Hepatocyte (in vitro differentiated cells): ENCODE measurements around the gene SDF2. TPM values are rescaled to one million over a fixed set of nuclear protein-coding genes. Genes with fewer than 3 reads are reported as not detected.

Experiments
- DNase-seq: peaks from one replicate; pipeline ENCODE4 v3.0.0-alpha.2; 2016; ENCODE audit warnings: low spot score
- H2AFZ ChIP-seq: fragments of 200-600 bp; sonication (generic); 2 replicates; pipeline ENCODE4 v1.6.0; 2016; ENCODE audit warnings: antibody characterized with exemption, mild to moderate bottlenecking
- H3K27ac ChIP-seq: fragments of 200-600 bp; sonication (generic); 2 replicates; pipeline ENCODE4 v1.5.1; 2016; ENCODE audit warnings: mild to moderate bottlenecking
- H3K27me3 ChIP-seq: fragments of 200-600 bp; sonication (generic); 2 replicates; pipeline ENCODE4 v1.6.1; 2016
- H3K36me3 ChIP-seq: fragments of 200-600 bp; sonication (generic); replicated peaks from 2 replicates; pipeline ENCODE4 v1.5.1; 2016; ENCODE audit warnings: low read depth; ENCODE audit not compliant: insufficient read depth
- H3K4me1 ChIP-seq: fragments of 200-600 bp; sonication (generic); 2 replicates; pipeline ENCODE4 v1.5.1; 2016; ENCODE audit warnings: mild to moderate bottlenecking, moderate library complexity; ENCODE audit not compliant: insufficient read depth
- H3K4me2 ChIP-seq: fragments of 200-600 bp; sonication (generic); 2 replicates; pipeline ENCODE4 v1.6.0; 2016
- H3K4me3 ChIP-seq: fragments of 200-600 bp; sonication (generic); 2 replicates; pipeline ENCODE4 v1.5.1; 2016; ENCODE audit warnings: mild to moderate bottlenecking
- H3K79me2 ChIP-seq: fragments of 200-600 bp; sonication (generic); 2 replicates; pipeline ENCODE4 v1.6.0; 2017; ENCODE audit warnings: mild to moderate bottlenecking
- H3K9me2 ChIP-seq: fragments of 200-600 bp; sonication (generic); replicated peaks from 2 replicates; pipeline ENCODE4 v1.6.0; 2017; ENCODE audit warnings: mild to moderate bottlenecking; ENCODE audit not compliant: insufficient read depth
- H3K9me3 ChIP-seq: fragments of 200-600 bp; sonication (generic); 2 replicates; pipeline ENCODE4 v1.5.1; 2016; ENCODE audit warnings: low read depth, mild to moderate bottlenecking
- H4K20me1 ChIP-seq: fragments of 200-600 bp; sonication (generic); 2 replicates; pipeline ENCODE4 v1.6.0; 2016; ENCODE audit warnings: mild to moderate bottlenecking; ENCODE audit not compliant: insufficient read depth, poor library complexity, severe bottlenecking
- EZH2 ChIP-seq: fragments of 200-600 bp; sonication (generic); IDR thresholded peaks from 2 replicates; pipeline ENCODE4 v1.6.1; 2016; ENCODE audit warnings: antibody characterized with exemption, mild to moderate bottlenecking, borderline replicate concordance
- EZH2phosphoT487 ChIP-seq: fragments of 200-600 bp; sonication (generic); IDR thresholded peaks from one replicate; pipeline ENCODE4 v1.6.1; 2018; ENCODE audit warnings: antibody characterized with exemption, mild to moderate bottlenecking, low read depth, moderate library complexity; ENCODE audit not compliant: unreplicated experiment, severe bottlenecking
- WGBS: methylation state at CpG from one replicate; pipeline ENCODE4 v1.1.6; 2016; ENCODE audit warnings: low lambda C conversion rate; ENCODE audit errors: missing lambda C conversion rate; 5-methylcytosine and 5-hydroxymethylcytosine counted together
- polyA plus RNA-seq: library from polyadenylated mRNA; unstranded; fragments of >200 nt; fragmentation: Nextera tagmentation; extraction: Ambion mirVana; gene quantifications from 2 replicates; pipeline ENCODE4 v1.2.1, GENCODE V29; 2016
- total RNA-seq: library from RNA; depleted of rRNA; stranded (reverse); fragments of >200 nt; gene quantifications from 2 replicates; pipeline ENCODE4 v1.2.3, GENCODE V29; 2014
- TF ChIP-seq, protein P1 (sequence below): fragments of 200-600 bp; sonication (generic); IDR thresholded peaks from 2 replicates; pipeline ENCODE4 v1.5.1; 2016; ENCODE audit warnings: antibody characterized with exemption, mild to moderate bottlenecking; ENCODE audit not compliant: poor library complexity

Gene SDF2
- total and polyA plus RNA-seq, 2 experiments from 2014 or later, result 78.6 to 148 TPM

DNA sequence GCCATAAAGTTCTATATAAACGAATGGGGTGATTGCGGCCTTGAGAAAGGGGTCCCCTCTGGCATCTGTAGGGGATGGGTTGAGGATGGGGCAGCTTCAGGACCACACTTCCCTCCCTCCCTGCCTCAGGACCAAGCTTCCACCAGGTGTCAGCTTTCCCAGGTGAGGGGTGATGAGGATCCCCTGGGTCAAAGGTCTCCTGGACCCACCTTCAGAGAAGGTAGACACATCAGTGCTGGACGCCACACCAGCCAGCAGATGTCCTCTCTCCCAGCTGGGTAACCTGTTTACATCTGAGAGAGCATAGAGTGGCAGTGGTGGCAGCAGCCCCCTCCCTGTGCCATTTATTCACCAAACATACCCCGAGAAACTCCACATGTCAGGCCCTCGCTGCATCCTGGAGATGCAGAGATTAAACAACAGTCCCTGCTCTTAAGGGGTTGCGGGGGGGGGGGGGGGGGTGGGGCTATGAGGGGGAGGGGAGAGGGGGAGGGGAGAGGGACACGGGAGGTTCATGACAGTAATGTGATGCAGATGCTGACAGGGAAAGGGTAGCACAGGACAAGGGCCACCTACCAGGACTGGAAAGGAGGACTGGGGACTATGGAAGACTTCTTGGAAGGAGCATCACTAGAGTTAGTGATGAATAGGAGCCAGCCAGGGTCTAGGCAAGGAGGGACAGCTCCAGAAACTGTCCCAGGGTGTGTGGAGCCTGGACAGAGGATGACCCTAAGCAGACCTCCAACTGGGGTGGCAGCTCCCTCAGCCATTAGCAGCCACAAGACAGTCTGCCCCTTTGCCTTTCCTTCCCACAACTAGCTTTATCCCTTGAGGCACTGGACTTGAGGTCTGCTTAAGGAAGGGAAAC lies 45.0 kb upstream of the SDF2 start:
- Histone ChIP-seq H3K4me1 (peaks cover 11% of the 10 kb centered on the region), H3K79me2 (peaks cover 11% of the 10 kb centered on the region), H3K27me3 (no peaks in the 10 kb centered on the region), H3K36me3 (no peaks in the 10 kb centered on the region), H2AFZ (no peak overlapping the region), H3K9me3 (no peaks in the 10 kb centered on the region), H4K20me1 (no peaks in the 10 kb centered on the region), H3K27ac (no peak overlapping the region), H3K4me2 (no peak overlapping the region), H3K9me2 (no peaks in the 10 kb centered on the region), H3K4me3 (no peak overlapping the region)
- TF ChIP-seq, protein P1, sequence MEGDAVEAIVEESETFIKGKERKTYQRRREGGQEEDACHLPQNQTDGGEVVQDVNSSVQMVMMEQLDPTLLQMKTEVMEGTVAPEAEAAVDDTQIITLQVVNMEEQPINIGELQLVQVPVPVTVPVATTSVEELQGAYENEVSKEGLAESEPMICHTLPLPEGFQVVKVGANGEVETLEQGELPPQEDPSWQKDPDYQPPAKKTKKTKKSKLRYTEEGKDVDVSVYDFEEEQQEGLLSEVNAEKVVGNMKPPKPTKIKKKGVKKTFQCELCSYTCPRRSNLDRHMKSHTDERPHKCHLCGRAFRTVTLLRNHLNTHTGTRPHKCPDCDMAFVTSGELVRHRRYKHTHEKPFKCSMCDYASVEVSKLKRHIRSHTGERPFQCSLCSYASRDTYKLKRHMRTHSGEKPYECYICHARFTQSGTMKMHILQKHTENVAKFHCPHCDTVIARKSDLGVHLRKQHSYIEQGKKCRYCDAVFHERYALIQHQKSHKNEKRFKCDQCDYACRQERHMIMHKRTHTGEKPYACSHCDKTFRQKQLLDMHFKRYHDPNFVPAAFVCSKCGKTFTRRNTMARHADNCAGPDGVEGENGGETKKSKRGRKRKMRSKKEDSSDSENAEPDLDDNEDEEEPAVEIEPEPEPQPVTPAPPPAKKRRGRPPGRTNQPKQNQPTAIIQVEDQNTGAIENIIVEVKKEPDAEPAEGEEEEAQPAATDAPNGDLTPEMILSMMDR, result no peak
- TF ChIP-seq EZH2 (no peak), EZH2phosphoT487 (no peak)
- WGBS, result 69% methylated on average over 6 of the region's 7 CpGs
- no peak for DNase-seq

DNA sequence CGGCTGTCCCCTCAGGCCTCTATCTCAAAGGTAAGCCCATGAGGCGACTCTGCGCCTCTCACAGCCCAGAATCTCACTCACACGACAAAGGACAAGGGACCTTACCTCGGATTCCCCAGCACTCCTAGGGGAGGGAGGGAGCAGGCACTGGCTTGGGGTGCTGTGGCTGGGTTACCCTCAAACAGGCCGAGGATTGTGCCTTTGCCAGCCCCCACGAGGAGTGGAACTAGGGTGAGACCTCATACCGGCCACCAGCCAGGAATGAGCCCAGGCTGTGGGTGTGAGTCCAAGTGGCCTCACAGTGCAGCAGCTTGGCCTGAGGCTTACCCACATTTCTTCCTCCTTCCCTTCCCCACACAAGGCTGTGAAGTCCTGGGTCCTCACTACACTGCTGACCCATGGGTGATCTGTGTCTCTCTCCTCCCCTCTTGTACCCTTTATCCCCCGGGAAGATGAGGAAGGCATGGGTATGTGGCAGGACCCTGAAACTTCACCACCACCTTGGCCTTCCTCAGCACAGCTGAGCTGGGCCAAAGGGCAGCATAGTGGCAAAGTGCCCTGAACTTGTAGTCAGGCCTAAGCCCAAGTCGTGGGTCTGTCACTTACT lies 44.1 kb upstream of the SDF2 start:
- H2AFZ ChIP-seq, result no peak overlapping the region
- no peaks in the 10 kb centered on the region for H4K20me1 ChIP-seq
- H3K4me2 ChIP-seq, result no peak overlapping the region
- H3K4me1 ChIP-seq, result peaks cover 8% of the 10 kb centered on the region
- H3K79me2 ChIP-seq, result peaks cover 11% of the 10 kb centered on the region
- H3K36me3 ChIP-seq, result no peaks in the 10 kb centered on the region
- no peak overlapping the region for H3K27ac ChIP-seq
- no peaks in the 10 kb centered on the region for H3K9me3 ChIP-seq
- H3K4me3 ChIP-seq, result no peak overlapping the region
- no peaks in the 10 kb centered on the region for H3K27me3 ChIP-seq
- DNase-seq, result no peak
- H3K9me2 ChIP-seq, result no peaks in the 10 kb centered on the region
- TF ChIP-seq, protein P1, result no peak
- TF ChIP-seq EZH2phosphoT487 (no peak), EZH2 (no peak)
- 87% methylated on average over 10 of the region's 10 CpGs for WGBS

DNA sequence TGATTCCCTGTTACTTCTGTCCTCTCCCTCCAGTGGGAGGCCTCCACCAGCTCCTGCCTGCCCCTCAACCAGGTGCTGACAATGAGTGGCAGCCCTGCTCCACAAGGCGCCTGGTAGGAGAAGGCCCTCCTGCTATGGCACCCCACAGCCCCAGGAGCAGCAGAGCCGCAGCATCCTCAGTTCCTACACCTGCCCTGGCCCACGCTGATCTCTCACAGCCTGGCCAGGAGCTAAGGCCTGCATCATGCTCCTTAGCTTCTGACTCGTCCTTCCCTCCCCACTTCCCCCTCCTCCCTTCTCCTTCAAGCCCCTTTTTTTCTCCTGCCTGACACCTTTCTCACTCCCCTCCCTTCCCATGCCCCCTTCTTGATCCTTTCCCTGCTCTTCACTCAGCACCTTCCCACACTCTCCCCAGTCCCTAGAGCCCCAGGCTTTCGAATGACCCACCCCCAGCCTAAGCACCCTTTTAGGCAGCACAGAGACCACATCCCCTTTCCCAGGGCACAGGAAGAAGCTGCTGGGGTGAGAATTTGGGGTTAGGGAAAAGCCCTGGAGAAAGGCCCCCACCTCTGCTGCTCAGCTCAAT lies 43.5 kb upstream of the SDF2 start:
- H3K4me3 ChIP-seq, result no peak overlapping the region

More for the DNA sequence above, 43.5 kb upstream of the SDF2 start:
- Histone ChIP-seq H3K79me2 (peaks cover 11% of the 10 kb centered on the region), H3K9me2 (no peaks in the 10 kb centered on the region), H3K4me2 (no peak overlapping the region), H3K27ac (no peak overlapping the region), H2AFZ (no peak overlapping the region), H4K20me1 (no peaks in the 10 kb centered on the region), H3K9me3 (no peaks in the 10 kb centered on the region), H3K27me3 (no peaks in the 10 kb centered on the region), H3K36me3 (no peaks in the 10 kb centered on the region), H3K4me1 (peaks cover 7% of the 10 kb centered on the region)
- WGBS, result 84% methylated on average over 4 of the region's 5 CpGs
- TF ChIP-seq, protein P1, result no peak
- no peak for TF ChIP-seq EZH2
- no peak for TF ChIP-seq EZH2phosphoT487
- no peak for DNase-seq
